Gastroesophageal sphincter (tissue), 4 donors: ENCODE measurements around the gene ATP10A. TPM values are rescaled to one million over a fixed set of nuclear protein-coding genes. Genes with fewer than 3 reads are reported as not detected.

Experiments
- ATAC-seq: fragments of 150-250 bp; one replicate; pipeline ENCODE4 v1.9.1; 2016; ENCODE audit warnings: mild to moderate bottlenecking, moderate library complexity
- H3K27ac ChIP-seq, 4 donors: fragments of 200-600 bp; sonication (generic) in 3 of 4; 1 replicate in 3 of 4; 2 replicates in 1 of 4; pipeline ENCODE4 v1.5.1; 2016 to 2019
- H3K27me3 ChIP-seq: fragments of 200-600 bp; sonication (generic); one replicate; pipeline ENCODE4 v1.5.1; 2019
- H3K36me3 ChIP-seq, 2 donors: fragments of 200-600 bp; sonication (generic); one replicate each; pipeline ENCODE4 v1.5.1; 2019; ENCODE audit warnings: control low read depth in 1 of 2
- H3K4me1 ChIP-seq, 3 donors: fragments of 200-600 bp; sonication (generic); 1 replicate in 2 of 3; 2 replicates in 1 of 3; pipeline ENCODE4 v1.5.1; 2016 to 2019; ENCODE audit warnings: control low read depth in 2 of 3
- H3K4me3 ChIP-seq, 2 donors: fragments of 200-600 bp; sonication (generic); one replicate each; pipeline ENCODE4 v1.5.1; 2019; ENCODE audit warnings: mild to moderate bottlenecking in 1 of 2, moderate library complexity in 1 of 2
- H3K9me3 ChIP-seq, 3 donors: fragments of 200-600 bp; sonication (generic); one replicate each; pipeline ENCODE4 v1.5.1; 2017 to 2019; ENCODE audit warnings: control low read depth in 2 of 3
- EP300 ChIP-seq: sonication (generic); formaldehyde crosslinking; IDR thresholded peaks from one replicate; pipeline ENCODE4 v1.6.1; 2017; ENCODE audit warnings: antibody characterized with exemption, mild to moderate bottlenecking
- POLR2A ChIP-seq, 2 donors: fragments of 450-650 bp; IDR thresholded peaks; one replicate each; pipeline ENCODE4 v1.6.1; 2017; ENCODE audit warnings: antibody characterized with exemption in 2 of 2, mild to moderate bottlenecking in 2 of 2, moderate library complexity in 1 of 2
- POLR2AphosphoS5 ChIP-seq: sonication (generic); formaldehyde crosslinking; IDR thresholded peaks from one replicate; pipeline ENCODE4 v1.6.1; 2017; ENCODE audit warnings: antibody characterized with exemption
- WGBS, 2 donors: methylation state at CpG; one replicate each; pipeline ENCODE4 v1.1.5; 2018; ENCODE audit warnings: low coverage in 1 of 2; 5-methylcytosine and 5-hydroxymethylcytosine counted together
- total RNA-seq, 4 donors: library from RNA; depleted of rRNA; stranded (reverse); fragments of >200 nt; gene quantifications; one replicate each; pipeline ENCODE4 v1.1.0, GENCODE V29; 2016
- TF ChIP-seq, protein P1 (sequence below), 4 experiments: fragments of 200-600 bp in 2 of 4; fragments of 450-650 bp in 2 of 4; sonication (generic) in 1 of 4; IDR thresholded peaks; one replicate each; pipeline ENCODE4 v1.5.1; 2017 to 2019; ENCODE audit warnings: antibody characterized with exemption in 4 of 4, mild to moderate bottlenecking in 2 of 4, moderate library complexity in 2 of 4

Gene ATP10A
- total RNA-seq, 4 donors from 2014 or later, result 22.9 to 41.8 (median 24.6) TPM

DNA sequence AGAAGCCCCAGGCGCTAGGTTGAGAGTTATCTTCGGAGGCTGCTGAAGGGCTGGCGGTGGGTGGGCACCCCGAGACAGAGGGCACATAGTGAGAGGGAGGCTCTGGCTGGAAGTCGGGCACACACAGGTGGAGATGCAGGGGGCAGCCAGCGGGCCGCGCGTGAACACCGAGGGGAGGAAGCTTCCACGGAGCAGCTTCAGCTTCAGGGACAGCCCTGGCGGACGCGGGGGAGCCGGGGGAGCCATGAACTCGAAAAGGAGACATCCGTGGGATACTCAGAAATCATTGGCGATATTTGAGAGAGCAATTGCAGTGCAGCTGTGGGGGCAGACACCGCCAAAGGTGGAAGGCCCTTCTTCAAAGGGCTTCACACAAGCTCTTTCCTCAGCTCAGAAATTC, 204.6 kb downstream of the ATP10A start:
- Histone ChIP-seq H3K4me3 (no peak overlapping the region), H3K4me1 (peaks cover 0 to 7% (median 0%) of the 10 kb centered on the region in 3 donors), H3K27me3 (no peaks in the 10 kb centered on the region), H3K9me3 (no peaks in the 10 kb centered on the region), H3K36me3 (no peaks in the 10 kb centered on the region), H3K27ac (no peak overlapping the region)
- 96 to 100% methylated on average over 2 to 16 of the region's 19 CpGs for WGBS, 2 donors
- TF ChIP-seq EP300, result no peak
- TF ChIP-seq, protein P1, sequence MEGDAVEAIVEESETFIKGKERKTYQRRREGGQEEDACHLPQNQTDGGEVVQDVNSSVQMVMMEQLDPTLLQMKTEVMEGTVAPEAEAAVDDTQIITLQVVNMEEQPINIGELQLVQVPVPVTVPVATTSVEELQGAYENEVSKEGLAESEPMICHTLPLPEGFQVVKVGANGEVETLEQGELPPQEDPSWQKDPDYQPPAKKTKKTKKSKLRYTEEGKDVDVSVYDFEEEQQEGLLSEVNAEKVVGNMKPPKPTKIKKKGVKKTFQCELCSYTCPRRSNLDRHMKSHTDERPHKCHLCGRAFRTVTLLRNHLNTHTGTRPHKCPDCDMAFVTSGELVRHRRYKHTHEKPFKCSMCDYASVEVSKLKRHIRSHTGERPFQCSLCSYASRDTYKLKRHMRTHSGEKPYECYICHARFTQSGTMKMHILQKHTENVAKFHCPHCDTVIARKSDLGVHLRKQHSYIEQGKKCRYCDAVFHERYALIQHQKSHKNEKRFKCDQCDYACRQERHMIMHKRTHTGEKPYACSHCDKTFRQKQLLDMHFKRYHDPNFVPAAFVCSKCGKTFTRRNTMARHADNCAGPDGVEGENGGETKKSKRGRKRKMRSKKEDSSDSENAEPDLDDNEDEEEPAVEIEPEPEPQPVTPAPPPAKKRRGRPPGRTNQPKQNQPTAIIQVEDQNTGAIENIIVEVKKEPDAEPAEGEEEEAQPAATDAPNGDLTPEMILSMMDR (IDR thresholded peaks at IDR 0.05), result no peak
- no peak for TF ChIP-seq POLR2AphosphoS5
- no peak for TF ChIP-seq POLR2A (IDR thresholded peaks at IDR 0.05)
- no peak for ATAC-seq

DNA sequence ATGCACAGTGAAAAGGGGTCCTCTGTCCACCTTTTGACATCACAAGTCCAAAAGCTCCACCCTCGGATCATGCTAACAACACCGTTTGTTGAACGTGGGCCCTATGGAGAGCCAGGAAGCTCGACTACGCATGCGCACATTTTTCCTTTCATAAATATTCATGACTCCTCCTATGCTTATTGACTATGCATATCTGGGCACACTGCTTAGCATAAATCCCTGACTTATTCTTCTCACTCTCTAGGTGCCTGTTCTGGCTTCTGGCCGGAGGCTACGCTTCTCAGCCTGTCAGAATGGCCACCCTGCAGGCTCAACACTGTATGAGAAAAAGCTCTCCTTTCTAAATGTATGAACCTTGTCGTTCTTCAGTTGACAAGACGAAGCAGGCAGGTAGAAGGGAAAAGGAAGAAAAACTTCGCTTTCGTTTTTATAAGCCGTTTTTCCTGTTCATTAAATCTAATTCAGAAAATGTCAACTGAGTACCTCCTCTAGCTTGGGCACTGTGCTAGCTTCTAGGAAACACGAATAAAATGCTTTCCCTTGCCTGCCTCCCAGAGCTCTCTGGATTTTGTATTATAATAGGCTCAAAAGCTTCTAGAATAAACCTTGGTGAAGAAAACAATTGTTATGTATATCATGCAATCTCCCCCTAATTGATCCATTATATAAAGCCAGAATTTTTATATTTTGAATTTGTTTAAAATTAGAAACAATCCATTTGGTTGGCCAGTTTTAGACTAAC, 207.7 kb downstream of the ATP10A start:
- no peaks in the 10 kb centered on the region for H3K36me3 ChIP-seq
- ATAC-seq, result no peak
- WGBS, 2 donors, result 82 to 85% methylated on average over 12 of the region's 14 CpGs
- no peaks in the 10 kb centered on the region for H3K27me3 ChIP-seq
- H3K9me3 ChIP-seq, result no peaks in the 10 kb centered on the region
- no peak overlapping the region for H3K27ac ChIP-seq
- no peaks in the 10 kb centered on the region for H3K4me1 ChIP-seq
- no peak overlapping the region for H3K4me3 ChIP-seq
- TF ChIP-seq POLR2AphosphoS5, result no peak
- TF ChIP-seq POLR2A (IDR thresholded peaks at IDR 0.05), result no peak
- TF ChIP-seq EP300, result no peak
- TF ChIP-seq, protein P1 (IDR thresholded peaks at IDR 0.05), result no peak

DNA sequence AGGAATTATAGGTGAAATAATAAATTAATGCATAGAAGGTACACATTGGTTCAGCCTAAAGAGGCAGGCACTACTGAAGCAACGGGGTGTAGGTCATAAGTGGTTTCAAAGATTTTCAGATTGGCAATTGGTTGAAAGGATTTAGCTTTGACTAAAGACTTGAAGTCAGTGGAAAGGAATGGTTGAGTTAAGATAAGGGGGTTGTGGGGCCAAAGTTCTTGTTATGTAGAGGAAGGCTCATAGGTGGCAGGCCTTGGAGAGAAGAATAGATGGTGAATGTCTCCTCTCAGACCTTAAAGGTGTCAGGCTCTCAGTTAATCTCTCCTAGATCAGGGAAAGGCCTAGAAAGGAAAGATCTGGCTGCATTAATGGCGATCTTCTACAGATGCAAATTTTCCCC, 209.8 kb downstream of the ATP10A start:
- Histone ChIP-seq H3K36me3 (no peaks in the 10 kb centered on the region), H3K27me3 (no peaks in the 10 kb centered on the region), H3K4me1 (no peaks in the 10 kb centered on the region), H3K27ac (no peak overlapping the region), H3K4me3 (no peak overlapping the region), H3K9me3 (no peaks in the 10 kb centered on the region)
- ATAC-seq, result no peak
- WGBS, 2 donors, result 86 to 100% methylated on average over 2 of the region's 2 CpGs
- TF ChIP-seq POLR2AphosphoS5 (no peak), EP300 (no peak), POLR2A (IDR thresholded peaks at IDR 0.05) (no peak)
- TF ChIP-seq, protein P1 (IDR thresholded peaks at IDR 0.05), result no peak

DNA sequence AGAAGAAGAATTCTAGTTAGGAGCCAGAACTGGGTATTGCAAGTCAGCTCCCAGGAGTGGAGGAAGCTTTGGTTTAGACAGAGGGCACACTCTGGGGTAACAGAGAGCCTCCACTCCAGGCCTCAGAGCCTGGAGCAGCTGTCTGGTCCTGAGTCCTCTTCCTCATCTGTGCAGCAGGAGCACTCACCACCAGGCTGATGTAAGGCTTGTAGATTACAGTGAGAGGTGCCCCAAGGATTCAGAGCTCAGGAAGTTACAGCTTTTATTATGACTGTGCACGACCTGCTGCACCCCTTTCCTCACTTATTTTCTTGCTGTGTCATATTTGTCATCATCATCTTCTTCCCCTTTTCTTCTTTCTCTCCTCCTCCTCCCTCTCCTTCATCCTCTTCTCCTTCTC, 210.4 kb downstream of the ATP10A start:
- ATAC-seq, result no peak
- Histone ChIP-seq H3K9me3 (no peaks in the 10 kb centered on the region), H3K4me3 (no peak overlapping the region), H3K4me1 (no peaks in the 10 kb centered on the region), H3K27me3 (no peaks in the 10 kb centered on the region), H3K27ac (no peak overlapping the region), H3K36me3 (no peaks in the 10 kb centered on the region)
- TF ChIP-seq POLR2A (IDR thresholded peaks at IDR 0.05), result no peak
- TF ChIP-seq, protein P1 (IDR thresholded peaks at IDR 0.05), result no peak
- 40 to 50% methylated on average over 1 of the region's 1 CpG for WGBS, 2 donors

DNA sequence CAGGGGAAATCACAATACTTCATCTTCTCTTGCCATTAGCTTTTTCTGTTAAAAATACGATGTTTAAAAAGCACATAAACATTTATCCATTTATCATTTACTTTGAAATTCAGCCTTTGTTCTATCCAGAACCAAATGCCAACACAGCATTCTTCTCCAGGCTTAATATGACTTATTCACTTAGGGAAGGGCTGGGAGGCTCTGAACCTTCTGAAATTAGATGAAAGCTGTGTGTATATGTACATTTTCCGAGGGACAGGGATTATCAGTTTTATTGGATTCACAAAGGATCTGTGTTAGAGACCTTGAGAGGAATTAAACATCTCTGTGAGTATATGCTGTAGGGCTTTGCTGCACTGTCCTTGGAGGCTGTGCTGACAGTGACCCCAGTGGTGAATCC, 213.7 kb downstream of the ATP10A start:
- TF ChIP-seq, protein P1 (IDR thresholded peaks at IDR 0.05), result no peak
- TF ChIP-seq POLR2A (IDR thresholded peaks at IDR 0.05), result no peak
- no peak for TF ChIP-seq EP300
- TF ChIP-seq POLR2AphosphoS5, result no peak
- Histone ChIP-seq H3K27ac (no peak overlapping the region), H3K36me3 (no peaks in the 10 kb centered on the region), H3K4me1 (no peaks in the 10 kb centered on the region), H3K4me3 (no peak overlapping the region), H3K27me3 (no peaks in the 10 kb centered on the region), H3K9me3 (no peaks in the 10 kb centered on the region)
- 13 to 22% methylated on average over 2 of the region's 2 CpGs for WGBS, 2 donors
- no peak for ATAC-seq
